Stimulated activated naive CD4-positive, alpha-beta T cell treated with Interleukin-2 at 50 U/mL for 16 hours (primary cell): ENCODE measurements around the gene VPS54.
"Not testable (repeated sequence)": the region's sequence is repeated elsewhere in the genome, so short reads cannot be mapped to it uniquely, and the experiment has no call there.

Experiments
- DNase-seq: peaks from one replicate; lab custom pipeline; 2025; lab: John Stamatoyannopoulos, UW

VPS54 gene

GRCh38 chr2:63992061-63992685 lies 27.1 kb downstream of the VPS54 start:
- no peak for DNase-seq

GRCh38 chr2:63991173-63991999 lies 27.8 kb downstream of the VPS54 start:
- not testable (repeated sequence) for DNase-seq

DNA sequence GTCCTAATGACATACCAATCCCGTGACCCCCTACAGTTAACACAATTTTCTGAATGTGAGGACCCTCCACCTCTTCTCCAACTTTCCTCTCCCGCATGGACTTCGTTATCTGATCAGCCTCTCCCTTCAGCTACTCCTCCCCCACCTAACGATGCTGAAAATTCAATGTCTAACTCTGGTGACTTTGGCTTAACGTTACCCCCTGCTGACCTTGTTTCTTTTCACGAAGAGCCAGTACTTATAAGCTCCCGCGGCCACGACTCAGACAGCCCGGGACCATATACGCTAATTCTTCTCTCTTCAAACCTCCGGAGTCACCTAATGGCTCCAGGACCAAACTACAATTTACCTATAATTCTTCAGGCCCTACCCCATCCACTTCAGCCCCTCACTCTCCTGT lies 29.2 kb downstream of the VPS54 start:
- DNase-seq, result no peak

DNA sequence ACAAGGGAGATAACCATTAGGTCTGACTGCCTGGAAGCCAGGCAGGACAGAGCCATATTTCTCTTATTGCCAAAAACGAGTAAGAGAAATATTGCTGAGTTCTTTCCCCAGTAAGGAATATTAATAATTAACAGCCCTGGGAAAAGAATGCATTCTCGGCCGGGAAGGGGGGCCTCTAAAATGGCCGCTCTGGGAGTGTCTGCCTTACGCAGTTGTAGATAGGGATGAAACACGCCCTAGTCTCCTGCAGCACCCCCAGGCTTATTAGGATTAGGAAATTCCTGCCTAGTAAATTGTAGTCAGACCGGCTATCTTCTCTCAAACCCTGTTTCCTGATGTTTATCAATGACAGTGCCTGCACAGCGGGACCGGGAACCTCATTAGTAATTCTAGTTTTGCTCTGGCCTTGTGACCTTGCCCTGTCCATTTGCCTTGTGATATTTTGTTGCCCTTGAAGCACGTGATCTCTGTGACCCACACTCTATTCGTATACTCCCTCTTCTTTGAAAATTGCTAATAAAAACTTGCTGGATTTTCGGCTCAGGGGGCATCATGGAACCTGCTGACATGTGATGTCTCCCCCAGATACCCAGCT lies 30.3 kb downstream of the VPS54 start:
- DNase-seq, result not testable (repeated sequence)

GRCh38 chr2:63984606-63985359 lies 34.4 kb downstream of the VPS54 start:
- DNase-seq, result no peak

- DNase-seq, result no peak
These were observed 35.1 kb downstream of the VPS54 start for GRCh38 chr2:63983986-63984605.

GRCh38 chr2:63982335-63982734 lies 36.9 kb downstream of the VPS54 start:
- DNase-seq, result no peak

DNA sequence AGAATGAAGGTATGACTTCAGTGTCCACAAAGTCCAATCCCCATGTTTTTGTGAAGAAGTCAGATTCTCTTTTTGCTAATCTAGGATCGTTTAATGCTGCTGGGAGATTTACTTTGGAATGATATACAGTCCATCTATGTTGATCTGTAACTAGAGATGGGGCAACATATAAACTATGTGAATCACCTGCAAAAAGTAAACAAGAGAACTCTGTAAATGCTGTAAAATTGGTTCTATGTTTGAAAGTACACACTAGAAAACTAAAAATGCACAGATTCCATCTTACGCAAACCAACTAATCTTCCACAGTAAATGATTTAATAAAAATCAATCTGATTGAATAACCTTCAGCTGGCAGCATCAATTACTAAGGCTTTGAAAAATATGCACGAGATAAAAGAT lies 37.5 kb downstream of the VPS54 start:
- DNase-seq, result no peak

DNA sequence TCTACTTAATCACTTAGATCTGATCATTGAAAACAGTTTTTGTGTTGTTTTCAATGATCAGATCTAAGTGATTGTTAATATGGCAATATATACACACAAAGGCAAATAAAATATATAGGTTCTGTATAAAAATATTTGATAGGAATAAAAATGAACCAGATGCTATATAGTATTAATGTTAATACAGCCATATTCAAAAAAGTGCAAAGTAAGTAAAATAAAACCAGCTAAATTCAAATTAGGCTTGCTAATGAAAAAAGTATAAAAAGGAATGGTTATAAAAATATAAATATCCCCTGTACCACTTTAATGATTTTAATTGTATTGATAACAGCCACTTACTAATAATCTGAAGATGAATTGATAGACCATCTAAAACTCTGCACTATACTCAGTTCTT lies 38.4 kb downstream of the VPS54 start:
- DNase-seq, result no peak

DNA sequence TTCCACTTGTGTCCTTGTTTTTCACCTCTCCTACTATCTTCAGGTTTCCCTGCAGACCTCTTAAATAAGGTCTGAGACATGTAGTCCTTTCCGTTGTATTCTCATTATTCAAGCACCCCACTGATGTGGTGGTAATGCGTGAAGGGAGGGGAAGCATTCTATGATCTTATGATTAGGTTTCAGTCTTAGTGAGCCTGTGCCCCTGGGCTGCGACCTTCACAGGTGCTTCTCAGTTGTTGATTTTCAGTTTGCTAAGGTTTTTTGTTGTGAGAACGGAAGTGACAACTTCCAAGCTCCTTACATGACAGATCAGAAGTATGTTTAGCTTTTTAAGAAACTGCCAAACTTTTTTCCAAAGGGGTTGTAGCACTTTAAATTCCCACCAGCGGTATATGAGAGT lies 41.3 kb downstream of the VPS54 start:
- DNase-seq, result no peak

GRCh38 chr2:63976125-63976510 lies 43.1 kb downstream of the VPS54 start:
- no peak for DNase-seq

DNA sequence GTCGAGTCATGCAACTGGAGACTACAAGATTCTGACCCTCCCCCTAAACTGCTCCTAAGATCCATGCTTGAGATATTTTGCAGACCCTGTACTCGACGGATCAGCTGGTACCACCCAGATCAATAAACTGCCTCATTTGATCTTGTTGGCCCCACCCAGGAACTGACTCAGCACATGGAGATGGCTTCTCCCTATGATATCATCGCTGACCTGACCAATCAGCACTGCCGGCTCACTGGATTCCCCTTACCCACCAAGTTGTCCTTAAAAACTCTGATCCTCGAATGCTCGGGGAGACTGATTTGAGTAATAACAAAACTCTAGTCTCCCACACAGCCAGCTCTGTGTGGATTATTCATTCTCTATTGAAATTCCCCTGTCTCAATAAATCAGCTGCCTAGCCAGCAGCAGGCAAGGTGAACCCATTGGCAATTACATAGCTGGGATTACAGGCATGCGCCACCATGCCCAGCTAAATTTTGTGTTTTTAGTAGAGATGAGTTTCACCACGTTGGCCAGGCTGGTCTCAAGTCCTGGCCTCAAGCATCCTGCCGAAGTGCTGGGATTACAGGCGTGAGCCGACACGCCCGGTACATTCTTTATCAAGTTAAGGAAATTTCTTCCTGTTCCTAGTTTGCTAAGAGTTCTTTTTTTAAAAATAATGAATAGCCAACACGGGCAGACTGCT lies 43.6 kb downstream of the VPS54 start:
- DNase-seq, result no peak

DNA sequence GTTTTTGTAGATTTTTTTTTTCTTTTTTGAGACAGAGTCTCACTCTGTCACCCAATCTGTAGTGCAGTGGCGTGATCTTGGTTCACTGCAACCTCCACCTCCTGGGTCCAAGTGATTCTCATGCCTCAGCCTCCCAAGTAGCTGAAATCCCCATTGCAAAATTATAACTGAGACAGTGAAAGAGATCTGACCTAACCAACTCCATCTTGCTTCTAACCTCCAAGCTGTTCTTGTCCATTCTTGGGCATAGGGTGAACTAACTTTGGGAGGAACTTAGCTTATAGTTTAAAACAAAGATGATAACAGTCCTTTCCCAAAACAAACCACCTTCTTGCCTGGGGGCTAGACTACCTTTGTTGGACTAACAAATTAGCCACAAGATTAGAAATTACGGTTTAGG lies 44.2 kb downstream of the VPS54 start:
- not testable (repeated sequence) for DNase-seq

DNA sequence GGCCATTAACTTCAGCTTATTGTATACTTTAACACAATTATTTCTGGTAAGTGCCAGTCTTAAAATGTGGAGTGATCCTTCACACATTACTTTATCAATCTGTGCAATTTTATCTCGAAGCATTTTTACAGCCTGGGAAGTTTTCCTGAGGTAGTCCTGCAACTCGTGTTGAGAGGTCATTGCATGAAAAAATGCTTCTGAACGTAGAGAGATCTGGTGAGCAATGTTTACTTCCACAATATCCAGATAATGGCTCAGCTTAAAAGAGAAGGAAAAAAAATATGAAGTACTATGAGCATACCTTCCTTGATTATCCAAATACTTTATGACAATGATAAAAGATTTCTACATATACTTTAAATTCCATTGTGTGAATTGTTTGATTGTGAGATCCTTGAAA lies 57.0 kb downstream of the VPS54 start:
- DNase-seq, result no peak

- no peak for DNase-seq
These were observed 68.8 kb downstream of the VPS54 start for GRCh38 chr2:63950414-63950813.

DNA sequence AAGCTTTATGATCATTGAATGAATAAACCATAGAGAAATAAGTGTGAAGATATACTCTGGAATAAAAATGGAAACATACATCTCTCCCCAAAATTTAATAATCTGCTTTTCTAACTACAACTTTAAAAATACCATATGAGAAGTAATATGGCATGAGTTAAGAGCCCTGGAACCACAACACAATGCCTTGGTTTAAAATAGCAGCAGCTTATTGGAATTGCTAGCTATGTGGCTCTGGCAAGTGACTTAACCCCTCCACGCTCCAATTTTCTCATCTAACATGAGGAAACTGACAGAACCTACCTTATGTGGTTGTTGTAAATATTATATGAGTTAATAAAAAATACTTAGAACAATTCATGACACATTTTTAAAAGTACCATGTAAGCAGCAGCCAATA lies 76.4 kb downstream of the VPS54 start:
- DNase-seq, result no peak

- DNase-seq, result not testable (repeated sequence)
These were observed 87.1 kb downstream of the VPS54 start for GRCh38 chr2:63932104-63932503.

- no peak for DNase-seq
These were observed 92.4 kb downstream of the VPS54 start for GRCh38 chr2:63926815-63927214.

DNA sequence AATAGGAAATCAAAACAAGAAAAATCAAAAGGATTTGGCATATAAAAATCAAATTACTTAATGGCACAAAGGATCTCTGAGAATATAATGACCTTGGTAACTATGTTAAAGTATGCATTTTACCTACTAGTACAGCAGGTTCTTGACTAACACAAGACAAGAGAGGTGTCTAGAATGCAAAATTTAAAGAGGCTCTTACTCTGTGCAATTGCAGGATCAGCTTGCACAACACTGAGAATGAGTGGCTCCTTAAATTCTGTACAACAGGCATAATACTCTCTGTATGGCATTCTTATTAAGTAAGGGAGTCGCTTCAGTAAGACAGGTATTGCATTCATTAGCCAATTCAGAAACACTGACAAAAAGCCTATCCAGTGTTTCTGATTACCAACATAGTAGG lies 104.9 kb downstream of the VPS54 start:
- DNase-seq, result no peak

GRCh38 chr2:63903003-63903402 lies 116.2 kb downstream of the VPS54 start:
- no peak for DNase-seq

GRCh38 chr2:63902149-63902548 lies 117.1 kb downstream of the VPS54 start:
- no peak for DNase-seq

- DNase-seq, result no peak
These were observed 119.6 kb downstream of the VPS54 start for GRCh38 chr2:63899639-63900038.
